GM20000 (cell line): ENCODE measurements around the gene AGMO.

Experiments used
- DNase-seq: peaks from one replicate; pipeline ENCODE4 v3.0.0; 2012; ENCODE audit warnings: low spot score
- CTCF ChIP-seq: IDR thresholded peaks from 2 replicates; pipeline ENCODE4 v1.5.1; 2012; ENCODE audit warnings: mild to moderate bottlenecking, control low read depth; ENCODE audit errors: extremely low read depth, missing control alignments

The AGMO gene

GRCh38 chr7:15166620-15167019 lies 395.2 kb downstream of the AGMO start:
- DNase-seq: no peak
- no peak for TF ChIP-seq CTCF

- DNase-seq: no peak
Measured at GRCh38 chr7:15159261-15159660, 402.6 kb downstream of the AGMO start.

GRCh38 chr7:15158141-15158810 lies 403.5 kb downstream of the AGMO start:
- TF ChIP-seq CTCF: no peak
- no peak for DNase-seq

More at GRCh38 chr7:15159261-15159660, 402.6 kb downstream of the AGMO start:
- TF ChIP-seq CTCF: no peak
